H1 (cell line): ENCODE results near the gene ADAMTS6. TPM values are rescaled to one million over a fixed set of nuclear protein-coding genes. Genes with fewer than 3 reads are reported as not detected.

Source experiments
- CTCF ChIA-PET: fragments of 300-600 bp; sonication (Branson Sonifier 250); formaldehyde crosslinking; loops from one replicate; lab custom pipeline; 2021; ENCODE audit not compliant: partially characterized antibody; lab: Charles Lee
- POLR2A ChIA-PET: fragments of 300-600 bp; sonication (Branson Sonifier 250); formaldehyde crosslinking; loops from one replicate; lab custom pipeline; 2021; ENCODE audit warnings: inconsistent platforms; ENCODE audit not compliant: partially characterized antibody; lab: Charles Lee
- DNase-seq, 2 experiments: peaks; one replicate each; pipeline versions ENCODE4 v3.0.0 to v3.0.0-alpha.2; 2010 to 2022; ENCODE audit warnings: low spot score in 2 of 2, low read depth in 1 of 2, mixed read lengths in 1 of 2
- FAIRE-seq: peaks from 2 replicates; lab custom pipeline; 2011; peaks lifted over from hg19 to GRCh38; lab: Jason Lieb, UNC
- H2AFZ ChIP-seq: 2 replicates; pipeline ENCODE4 v1.8.1; 2012; ENCODE audit warnings: low read length, inconsistent platforms
- H2AK5ac ChIP-seq: 2 replicates; pipeline ENCODE4 v1.6.1; 2013; ENCODE audit warnings: low read depth, low read length
- H2BK120ac ChIP-seq: replicated peaks from 2 replicates; pipeline ENCODE3; 2013; ENCODE audit warnings: low read depth, low read length, inconsistent platforms
- H2BK12ac ChIP-seq: 2 replicates; pipeline ENCODE4 v1.6.1; 2013; ENCODE audit warnings: low read depth, low read length
- H2BK15ac ChIP-seq: 2 replicates; pipeline ENCODE4 v1.6.1; 2013; ENCODE audit warnings: low read length
- H2BK20ac ChIP-seq: 2 replicates; pipeline ENCODE4 v1.6.1; 2013; ENCODE audit warnings: low read length
- H2BK5ac ChIP-seq: 2 replicates; pipeline ENCODE4 v1.6.1; 2013; ENCODE audit warnings: low read depth, low read length
- H3K14ac ChIP-seq: 2 replicates; pipeline ENCODE4 v1.6.1; 2013; ENCODE audit warnings: inconsistent platforms; ENCODE audit not compliant: insufficient read length
- H3K18ac ChIP-seq: 2 replicates; pipeline ENCODE4 v1.6.1; 2013; ENCODE audit warnings: low read length; ENCODE audit errors: extremely low read depth
- H3K23ac ChIP-seq: 2 replicates; pipeline ENCODE4 v1.6.1; 2013; ENCODE audit warnings: inconsistent platforms; ENCODE audit not compliant: insufficient read length
- H3K23me2 ChIP-seq: 2 replicates; pipeline ENCODE4 v1.6.1; 2013; ENCODE audit warnings: low read depth, low read length
- H3K27ac ChIP-seq: 2 replicates; pipeline ENCODE4 v1.6.1; 2011; ENCODE audit warnings: low read depth, low read length, inconsistent platforms
- H3K27me3 ChIP-seq, 4 experiments: replicated peaks in 1 of 4; 1 replicate in 1 of 4; 2 replicates in 3 of 4; pipeline versions ENCODE4 v1.6.1 to v1.8.1; 2011 to 2013; ENCODE audit warnings: low read length in 3 of 4, mild to moderate bottlenecking in 3 of 4, inconsistent platforms in 2 of 4, mixed read lengths in 2 of 4, moderate library complexity in 1 of 4; ENCODE audit not compliant: control insufficient read depth in 3 of 4, insufficient read depth in 3 of 4; ENCODE audit errors: extremely low read depth in 1 of 4
- H3K36me3 ChIP-seq, 4 experiments: 2 replicates each; pipeline versions ENCODE4 v1.6.1 to v1.8.1; 2011 to 2013; ENCODE audit warnings: mild to moderate bottlenecking in 4 of 4, low read length in 3 of 4, moderate library complexity in 2 of 4, control low read depth in 1 of 4, inconsistent platforms in 1 of 4; ENCODE audit not compliant: insufficient read depth in 4 of 4, control insufficient read depth in 2 of 4
- H3K4ac ChIP-seq: replicated peaks from 2 replicates; pipeline ENCODE3; 2013; ENCODE audit warnings: low read length, low read depth, mixed read lengths, inconsistent platforms; ENCODE audit not compliant: insufficient read length
- H3K4me1 ChIP-seq, 4 experiments: replicated peaks in 1 of 4; 1 replicate in 1 of 4; 2 replicates in 3 of 4; pipeline versions ENCODE4 v1.6.1 to v1.8.1; 2011 to 2013; ENCODE audit warnings: low read length in 3 of 4, inconsistent platforms in 2 of 4, mixed read lengths in 1 of 4; ENCODE audit not compliant: insufficient read depth in 4 of 4, control insufficient read depth in 3 of 4
- H3K4me2 ChIP-seq, 2 experiments: 2 replicates each; pipeline versions ENCODE4 v1.6.1 to v1.8.1; 2011 to 2013; ENCODE audit warnings: low read depth in 2 of 2, low read length in 2 of 2, control low read depth in 1 of 2, inconsistent platforms in 1 of 2, mild to moderate bottlenecking in 1 of 2; ENCODE audit not compliant: insufficient read depth in 1 of 2
- H3K4me3 ChIP-seq, 4 experiments: fragments of 200-600, 300-600 bp in 1 of 4; sonication (generic), shearing (Covaris generic), sonication (Bioruptor Twin) in 1 of 4; 2 replicates each; pipeline versions ENCODE4 v1.5.1 to v1.8.1; 2011 to 2016; ENCODE audit warnings: low read length in 4 of 4, low read depth in 3 of 4, control low read depth in 2 of 4, inconsistent platforms in 2 of 4, mild to moderate bottlenecking in 2 of 4, mixed read lengths in 1 of 4, moderate library complexity in 1 of 4; ENCODE audit not compliant: insufficient read depth in 2 of 4; ENCODE audit errors: extremely low read depth in 1 of 4
- H3K56ac ChIP-seq: replicated peaks from 2 replicates; pipeline ENCODE3; 2013; ENCODE audit warnings: low read depth, mild to moderate bottlenecking, mixed read lengths, low read length, inconsistent platforms; ENCODE audit not compliant: insufficient read length
- H3K79me1 ChIP-seq: 2 replicates; pipeline ENCODE4 v1.6.1; 2013; ENCODE audit warnings: low read depth, low read length, control low read depth
- H3K79me2 ChIP-seq, 2 experiments: 2 replicates each; pipeline versions ENCODE4 v1.6.1 to v1.8.1; 2012 to 2013; ENCODE audit warnings: low read length in 2 of 2, mild to moderate bottlenecking in 2 of 2, inconsistent platforms in 1 of 2; ENCODE audit not compliant: insufficient read depth in 2 of 2, control insufficient read depth in 1 of 2
- H3K9ac ChIP-seq, 4 experiments: replicated peaks in 1 of 4; 1 replicate in 1 of 4; 2 replicates in 3 of 4; pipeline versions ENCODE4 v1.6.1 to v1.8.1; 2011 to 2013; ENCODE audit warnings: low read depth in 3 of 4, low read length in 3 of 4, control low read depth in 2 of 4, mild to moderate bottlenecking in 2 of 4, moderate library complexity in 2 of 4, inconsistent platforms in 1 of 4; ENCODE audit errors: extremely low read depth in 1 of 4
- H3K9me3 ChIP-seq, 2 experiments: 2 replicates each; pipeline versions ENCODE4 v1.6.1 to v1.8.1; 2012 to 2013; ENCODE audit warnings: mild to moderate bottlenecking in 2 of 2, moderate library complexity in 2 of 2, control low read depth in 1 of 2, inconsistent platforms in 1 of 2, low read depth in 1 of 2, low read length in 1 of 2, mixed read lengths in 1 of 2; ENCODE audit not compliant: insufficient read depth in 2 of 2
- H4K20me1 ChIP-seq, 2 experiments: replicated peaks in 1 of 2; 2 replicates each; pipeline versions ENCODE3 to v1.8.1; 2011 to 2013; ENCODE audit warnings: inconsistent platforms in 2 of 2, low read length in 2 of 2, mild to moderate bottlenecking in 1 of 2; ENCODE audit not compliant: insufficient read depth in 2 of 2, control insufficient read depth in 1 of 2
- H4K5ac ChIP-seq: 2 replicates; pipeline ENCODE4 v1.6.1; 2013; ENCODE audit warnings: low read length, low read depth, mixed read lengths, inconsistent platforms; ENCODE audit not compliant: insufficient read length
- H4K8ac ChIP-seq: 2 replicates; pipeline ENCODE4 v1.8.0; 2013; ENCODE audit warnings: mild to moderate bottlenecking, moderate library complexity, low read length, inconsistent platforms; ENCODE audit not compliant: insufficient read depth; ENCODE audit errors: extremely low read depth
- H4K91ac ChIP-seq: replicated peaks from 2 replicates; pipeline ENCODE3; 2013; ENCODE audit warnings: low read length, mixed read lengths, inconsistent platforms; ENCODE audit not compliant: insufficient read length
- CTCF ChIP-seq, 3 experiments: IDR thresholded peaks; 1 replicate in 2 of 3; 2 replicates in 1 of 3; pipeline versions ENCODE4 v1.5.1 to v1.6.1; 2011; ENCODE audit warnings: low read length in 3 of 3, mild to moderate bottlenecking in 3 of 3, inconsistent platforms in 2 of 3, low read depth in 1 of 3, moderate library complexity in 1 of 3; ENCODE audit not compliant: insufficient read depth in 1 of 3; ENCODE audit errors: control extremely low read depth in 1 of 3
- E2F6 ChIP-seq: IDR thresholded peaks from 2 replicates; pipeline ENCODE4 v1.6.1; 2012; ENCODE audit warnings: inconsistent platforms
- GTF2F1 ChIP-seq: IDR thresholded peaks from 2 replicates; pipeline ENCODE4 v1.6.1; 2012; ENCODE audit warnings: low read depth, low read length, improper control_type of control experiment, borderline replicate concordance
- RAD21 ChIP-seq, 2 experiments: IDR thresholded peaks in 1 of 2; conservative IDR thresholded peaks in 1 of 2; 2 replicates each; pipeline ENCODE4 v1.6.1; 2011; ENCODE audit warnings: low read depth in 2 of 2, low read length in 2 of 2, improper control_type of control experiment in 1 of 2, inconsistent platforms in 1 of 2, mild to moderate bottlenecking in 1 of 2, moderate library complexity in 1 of 2
- SP2 ChIP-seq: IDR thresholded peaks from 2 replicates; pipeline ENCODE4 v1.6.1; 2012; ENCODE audit warnings: mild to moderate bottlenecking, low read length, inconsistent platforms
- SP4 ChIP-seq: IDR thresholded peaks from 2 replicates; pipeline ENCODE4 v1.6.1; 2012; ENCODE audit warnings: low read length, inconsistent platforms
- SRF ChIP-seq: IDR thresholded peaks from 2 replicates; pipeline ENCODE4 v1.6.1; 2011; ENCODE audit warnings: mild to moderate bottlenecking, low read depth, low read length, moderate library complexity
- TBP ChIP-seq: IDR thresholded peaks from 2 replicates; pipeline ENCODE4 v1.6.1; 2011; ENCODE audit warnings: low read depth, low read length, improper control_type of control experiment
- WGBS, 2 experiments: shearing (Covaris generic) in 1 of 2; methylation state at CpG; one replicate each; pipeline versions ENCODE4 v1.1.6 to v1.1.7; 2013 to 2015; ENCODE audit warnings: low lambda C conversion rate in 2 of 2, mixed read lengths in 2 of 2, inconsistent platforms in 1 of 2, low coverage in 1 of 2, missing lambda C conversion rate in 1 of 2; ENCODE audit not compliant: insufficient replicate concordance in 2 of 2, insufficient coverage in 1 of 2, insufficient read length in 1 of 2; ENCODE audit errors: extremely low coverage in 1 of 2, missing lambda C conversion rate in 1 of 2; 5-methylcytosine and 5-hydroxymethylcytosine counted together
- polyA plus RNA-seq, 7 experiments: library from polyadenylated mRNA; depleted of rRNA in 3 of 7; stranded (reverse) in 5 of 7; unstranded in 2 of 7; fragments of >200 nt in 5 of 7; fragments of 200-250 nt in 2 of 7; gene quantifications; 1 replicate in 5 of 7; 2 replicates in 1 of 7; 4 replicates in 1 of 7; pipeline versions ENCODE4 v1.2.1 to v1.2.3, GENCODE V29; 2011 to 2013; ENCODE audit warnings: missing spikeins in 2 of 7, mixed read lengths in 2 of 7
- total RNA-seq: library from RNA; stranded (reverse); fragmentation: NEBNext Ultra II Directional; extraction: Animal tissue kit (Norgen Biotek cat#: 25700); gene quantifications from 2 replicates; pipeline ENCODE4 v1.2.1, GENCODE V29; 2021

The ADAMTS6 gene
- total and polyA plus RNA-seq, 2 of the 8 experiments (the other 6 are each of a cell fraction or from before 2014, with no cell fraction given), result 0.74 to 2.4 TPM

- H2BK20ac ChIP-seq, result no peak overlapping the region
- no peak overlapping the region for H2BK120ac ChIP-seq
- DNase-seq (no peak), FAIRE-seq (no peak)
- 39% methylated on average over 3 of the region's 3 CpGs; no CpG with 5 or more reads in 1 of the 2 experiments for WGBS, 2 experiments
- H3K4me3 ChIP-seq, result peak overlapping the region in 1 of 4 experiments; percentile 79; a peak in 2 of 8 replicates
- no peak overlapping the region for H4K91ac ChIP-seq
- TF ChIP-seq SRF (no peak), GTF2F1 (no peak), E2F6 (no peak), CTCF (IDR thresholded peaks at IDR 0.05; ENCODE audit: control extremely low read depth in 1 of 3, insufficient read depth in 1 of 3, low read depth in 1 of 3, low read length in 3 of 3) (peak in 2 of 3 experiments; percentile 44 to 51; a peak in 2 of 4 replicates), RAD21 (IDR thresholded peaks at IDR 0.05 in 1 of 2, conservative IDR thresholded peaks at IDR 0.05 in 1 of 2; ENCODE audit: low read depth in 2 of 2, low read length in 2 of 2) (peak; percentile 88 to 91), TBP (no peak), SP4 (no peak), SP2 (no peak)
- H3K79me2 ChIP-seq, result no peaks in the 10 kb centered on the region
- H3K23ac ChIP-seq, result no peak overlapping the region
- H3K56ac ChIP-seq, result no peak overlapping the region
- ChIA-PET POLR2A (interaction anchor here (0.8 to 1.3 kb wide), 4 partner anchors 12 to 380 kb away, joined by 3 to 7 read pairs (median 4); no protein-coding TSS in a partner anchor), CTCF (interaction anchor here (0.6 to 6.6 kb wide), 28 partner anchors 10 to 808 kb away, joined by 3 to 63 read pairs (median 4); no protein-coding TSS in a partner anchor)
- no peaks in the 10 kb centered on the region for H3K36me3 ChIP-seq
- H3K9ac ChIP-seq, result no peak overlapping the region
- H3K4me2 ChIP-seq, result peak overlapping the region; percentile 61 to 81; a peak in 3 of 4 replicates
- H4K20me1 ChIP-seq, result no peaks in the 10 kb centered on the region
- no peak overlapping the region for H2AFZ ChIP-seq
- peaks cover 15% of the 10 kb centered on the region for H3K23me2 ChIP-seq
- peaks cover 0 to 9% (median 6%) of the 10 kb centered on the region in 4 experiments; a peak in 4 of 7 replicates for H3K4me1 ChIP-seq
- H3K18ac ChIP-seq, result no peak overlapping the region
- H2BK12ac ChIP-seq, result no peak overlapping the region
- H3K9me3 ChIP-seq, result peaks cover 0 to 3% of the 10 kb centered on the region in 2 experiments; a peak in 1 of 4 replicates
- H3K79me1 ChIP-seq, result no peaks in the 10 kb centered on the region
- H3K27ac ChIP-seq, result no peak overlapping the region
- H4K5ac ChIP-seq, result no peak overlapping the region
- H3K27me3 ChIP-seq, result no peaks in the 10 kb centered on the region
- no peak overlapping the region for H2AK5ac ChIP-seq
- no peak overlapping the region for H2BK15ac ChIP-seq
- no peak overlapping the region for H3K14ac ChIP-seq
- H3K4ac ChIP-seq, result no peak overlapping the region
- no peak overlapping the region for H2BK5ac ChIP-seq
- H4K8ac ChIP-seq, result no peak overlapping the region
These were observed 2.0 kb upstream of the ADAMTS6 start for GRCh38 chr5:65483546-65484346.
